Ramos (cell line): ENCODE measurements around the gene CIITA.
"Not testable (repeated sequence)": the region's sequence is repeated elsewhere in the genome, so short reads cannot be mapped to it uniquely, and the experiment has no call there.

Source experiments
- in situ Hi-C: fragments of 300-500 bp; cut with MboI; formaldehyde crosslinking; loops from one replicate; pipeline ENCODE4 v1.14.3; 2022; ENCODE audit warnings: low sequenced_read_pairs; ENCODE audit not compliant: unreplicated experiment

Gene CIITA

DNA sequence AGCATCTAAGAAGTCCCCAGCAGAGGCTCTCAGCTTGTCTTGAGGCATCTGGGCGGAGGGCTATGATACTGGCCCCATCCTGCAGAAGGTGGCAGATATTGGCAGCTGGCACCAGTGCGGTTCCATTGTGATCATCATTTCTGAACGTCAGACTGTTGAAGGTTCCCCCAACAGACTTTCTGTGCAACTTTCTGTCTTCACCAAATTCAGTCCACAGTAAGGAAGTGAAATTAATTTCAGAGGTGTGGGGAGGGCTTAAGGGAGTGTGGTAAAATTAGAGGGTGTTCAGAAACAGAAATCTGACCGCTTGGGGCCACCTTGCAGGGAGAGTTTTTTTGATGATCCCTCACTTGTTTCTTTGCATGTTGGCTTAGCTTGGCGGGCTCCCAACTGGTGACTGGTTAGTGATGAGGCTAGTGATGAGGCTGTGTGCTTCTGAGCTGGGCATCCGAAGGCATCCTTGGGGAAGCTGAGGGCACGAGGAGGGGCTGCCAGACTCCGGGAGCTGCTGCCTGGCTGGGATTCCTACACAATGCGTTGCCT, at the start of gene CIITA:
Gene CIITA, plus strand, starts transcription at position 404 of the 543 bp plus-strand sequence. Its CDS starts 129 bp downstream, at position 533.
- in situ Hi-C loops, result loop anchor here (25.0 kb wide), 1 partner anchor 1790 kb away; the partner anchor contains the start of gene HAPSTR1

GRCh38 chr16:10827691-10828341, 49.2 kb upstream of the CIITA start:
- in situ Hi-C loops, result no loop called here

DNA sequence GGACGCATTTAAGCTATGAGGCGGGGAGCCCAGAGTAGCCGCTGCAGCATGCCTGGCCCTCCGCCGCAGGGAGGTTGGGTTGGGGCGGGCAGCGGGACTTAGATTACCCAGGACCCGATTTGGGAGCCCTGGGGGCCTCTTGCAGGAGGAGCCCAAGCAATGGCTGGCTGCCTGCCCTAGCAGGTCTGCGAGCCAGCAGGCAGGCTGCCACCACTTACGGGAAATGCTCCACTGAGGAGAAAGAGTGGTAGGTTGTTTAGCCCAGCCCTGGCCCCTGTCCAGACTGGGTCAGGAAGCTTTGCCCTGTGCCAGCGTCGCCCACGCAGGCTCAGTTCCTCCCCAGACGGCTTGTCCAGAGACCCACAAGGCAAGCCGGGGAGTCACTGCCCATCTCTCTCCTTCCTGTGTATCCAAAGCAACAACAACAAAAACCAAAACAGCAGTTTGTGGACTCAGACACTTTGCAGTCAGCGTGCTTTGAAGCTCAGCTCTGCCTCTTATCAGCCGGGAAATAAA, 48.1 kb upstream of the CIITA start:
- in situ Hi-C loops, result no loop called here

- in situ Hi-C loops, result not testable (repeated sequence)
Measured at GRCh38 chr16:10829390-10830098, 47.5 kb upstream of the CIITA start.

DNA sequence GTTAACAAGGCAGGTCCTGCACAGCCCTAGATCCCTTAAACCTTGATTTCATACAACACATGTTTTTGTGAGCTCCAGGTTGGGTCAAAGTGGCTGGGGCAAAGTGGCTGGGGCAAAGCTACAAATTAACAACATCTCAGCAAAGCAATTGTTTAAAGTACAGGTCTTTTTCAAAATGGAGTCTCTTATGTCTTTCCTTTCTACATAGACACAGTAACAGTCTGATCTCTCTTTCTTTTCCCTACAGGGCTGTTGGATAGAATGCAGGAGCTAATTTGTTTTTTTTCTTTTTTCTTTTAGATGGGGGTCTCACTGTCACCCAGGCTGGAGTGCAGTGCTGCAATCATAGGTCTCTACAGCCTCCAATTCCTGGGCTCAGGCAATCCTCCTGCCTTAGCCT, 46.8 kb upstream of the CIITA start:
- in situ Hi-C loops, result not testable (repeated sequence)

DNA sequence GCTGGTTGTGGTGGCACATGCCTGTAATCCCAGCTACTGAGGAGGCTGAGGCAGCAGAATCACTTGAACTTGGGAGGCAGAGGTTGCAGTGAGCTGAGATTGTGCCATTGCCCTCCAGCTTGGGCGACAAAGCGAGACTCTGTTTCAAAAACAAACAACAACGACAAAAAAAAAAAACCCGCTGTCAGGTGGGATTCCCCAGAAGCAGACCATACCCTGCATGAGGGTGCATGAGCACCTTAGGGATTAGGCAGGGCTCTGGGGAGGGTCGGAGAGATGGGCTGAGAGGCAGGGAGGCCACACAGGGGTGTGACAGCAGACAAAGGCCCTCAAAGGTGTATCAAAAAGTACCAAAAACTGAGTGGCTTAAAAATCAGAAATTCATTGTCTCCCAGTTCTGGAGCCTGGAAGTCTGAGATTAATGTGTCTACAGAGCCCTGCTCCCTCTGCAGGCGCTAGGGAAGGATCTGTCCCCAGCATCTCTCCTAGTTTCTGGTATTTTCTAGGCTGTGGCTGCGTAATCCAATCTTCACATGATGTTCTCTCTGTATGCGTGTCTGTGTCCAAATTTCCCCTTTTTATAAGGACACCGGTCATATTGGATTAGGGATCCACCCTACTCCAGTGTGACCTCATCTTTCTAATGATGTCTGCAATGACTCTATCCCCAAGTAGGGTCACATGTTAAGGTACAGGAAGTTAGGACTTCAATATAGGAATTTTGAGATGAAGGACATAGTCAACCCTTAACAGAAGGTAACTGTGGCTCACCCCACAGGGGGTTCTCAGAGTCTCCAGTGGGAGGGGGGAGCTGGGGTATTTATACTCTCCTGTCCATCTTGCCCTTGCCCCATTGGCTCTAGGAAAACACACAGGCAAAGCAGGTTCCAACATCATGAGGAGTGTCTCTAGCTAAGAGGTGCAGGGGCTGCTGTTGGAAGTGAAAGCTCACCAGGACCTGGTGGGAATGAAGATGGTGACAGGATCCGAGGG, 44.8 kb upstream of the CIITA start:
- in situ Hi-C loops, result no loop called here

DNA sequence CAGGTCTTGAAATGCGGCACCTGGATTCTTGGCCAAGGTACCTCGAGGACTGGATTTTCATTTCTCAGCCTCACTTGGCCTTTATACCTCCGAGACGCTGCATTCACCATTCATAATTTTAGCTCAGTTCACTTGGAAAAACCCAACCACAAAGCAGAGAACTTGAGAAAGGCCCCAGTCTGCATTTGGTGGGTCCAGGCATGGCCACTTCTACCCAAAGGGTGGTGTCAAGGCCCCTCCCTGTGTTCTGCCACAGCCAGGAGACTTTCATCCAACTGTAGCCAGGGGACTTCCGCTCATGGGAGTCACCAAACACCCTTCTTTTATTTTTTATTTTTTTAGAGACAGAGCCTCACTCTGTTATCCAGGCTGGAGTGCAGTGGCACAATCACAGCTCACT, 43.7 kb upstream of the CIITA start:
- in situ Hi-C loops, result no loop called here

GRCh38 chr16:10834130-10834529, 42.9 kb upstream of the CIITA start:
- in situ Hi-C loops, result no loop called here

DNA sequence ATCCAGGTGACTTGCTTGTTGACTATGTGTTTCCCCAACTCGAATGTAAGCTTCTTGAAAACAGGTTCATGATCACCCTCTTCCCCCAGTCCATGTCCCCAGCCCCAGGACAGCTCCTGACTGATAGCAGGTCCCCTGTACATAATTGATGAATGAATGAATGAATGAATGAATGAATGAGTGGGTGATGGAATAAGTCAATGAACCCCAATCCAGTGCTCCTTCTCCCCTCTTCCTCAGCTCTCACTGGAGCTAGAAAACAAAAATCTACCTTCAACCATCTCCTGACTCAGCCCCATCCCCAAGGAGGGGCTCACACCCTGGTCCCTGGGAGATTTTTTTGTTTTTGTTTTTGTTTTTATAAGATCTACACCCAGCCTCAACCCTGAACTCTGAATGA, 42.2 kb upstream of the CIITA start:
- in situ Hi-C loops, result no loop called here

- in situ Hi-C loops, result no loop called here
Measured at GRCh38 chr16:10835281-10835931, 41.6 kb upstream of the CIITA start.

DNA sequence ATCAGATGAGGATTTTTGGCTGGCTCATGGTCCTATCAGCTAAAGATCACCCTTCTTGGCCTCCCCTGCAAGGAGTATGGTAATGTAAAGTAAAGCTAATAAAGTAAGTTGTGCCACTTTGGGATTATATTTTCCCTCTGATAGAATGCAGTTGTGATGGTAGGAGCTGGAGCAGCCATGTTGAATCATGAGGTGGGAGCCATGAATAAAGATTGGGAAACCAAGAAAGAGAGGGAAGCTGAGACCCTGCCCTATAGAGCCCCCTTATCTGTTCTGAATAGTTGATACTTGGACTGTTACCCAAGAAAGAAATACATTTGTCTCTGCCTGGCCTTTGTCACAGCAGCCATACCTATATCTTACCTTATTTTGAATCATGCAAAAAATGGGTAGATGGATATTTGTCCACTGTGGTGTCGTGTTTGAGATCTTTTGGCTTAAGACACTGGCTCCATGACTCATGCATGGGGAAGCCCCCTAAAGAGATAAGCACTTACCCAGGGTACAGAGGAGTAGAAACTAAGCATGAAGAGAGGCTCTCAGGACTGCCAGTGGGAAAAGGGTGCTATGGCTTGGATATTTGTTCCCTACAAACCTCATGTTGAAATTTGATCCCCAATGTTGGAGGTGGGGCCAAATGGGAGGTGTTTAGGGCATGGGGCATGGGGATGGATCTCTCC, 40.7 kb upstream of the CIITA start:
- in situ Hi-C loops, result no loop called here

DNA sequence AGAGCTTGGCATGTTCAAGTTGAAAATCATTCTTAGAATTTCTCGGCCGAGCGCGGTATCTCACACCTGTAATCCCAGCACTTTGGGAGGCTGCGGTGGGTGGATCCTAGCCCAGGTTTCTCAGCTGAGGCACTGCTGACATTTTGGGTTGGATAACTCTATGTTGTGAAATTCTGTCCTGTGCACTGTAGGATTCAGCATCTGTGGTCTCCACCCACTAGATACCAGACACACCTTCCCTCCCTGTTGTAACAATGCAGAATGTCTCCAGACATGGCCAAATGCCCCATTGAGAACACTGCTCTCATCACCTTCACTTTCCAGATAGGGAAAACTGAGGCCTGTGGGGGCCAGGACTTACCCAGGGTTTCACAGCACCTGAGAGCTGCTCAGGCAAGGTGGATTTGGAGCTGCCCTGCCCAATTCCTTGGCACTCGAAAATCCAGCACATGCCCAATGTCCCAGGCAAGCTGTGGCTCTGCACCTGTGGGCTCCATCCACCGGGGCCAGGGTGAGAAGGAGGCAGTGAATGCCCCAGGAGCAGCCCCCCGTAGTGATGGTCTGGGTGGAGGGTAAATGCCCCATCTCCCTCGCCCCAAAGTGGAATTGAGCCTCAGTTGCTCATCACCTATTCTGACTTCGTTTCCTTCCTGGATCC, 38.3 kb upstream of the CIITA start:
- in situ Hi-C loops, result no loop called here

- in situ Hi-C loops, result no loop called here
Measured at GRCh38 chr16:10839279-10839666, 37.7 kb upstream of the CIITA start.

- in situ Hi-C loops, result no loop called here
Measured at GRCh38 chr16:10840703-10841102, 36.3 kb upstream of the CIITA start.

DNA sequence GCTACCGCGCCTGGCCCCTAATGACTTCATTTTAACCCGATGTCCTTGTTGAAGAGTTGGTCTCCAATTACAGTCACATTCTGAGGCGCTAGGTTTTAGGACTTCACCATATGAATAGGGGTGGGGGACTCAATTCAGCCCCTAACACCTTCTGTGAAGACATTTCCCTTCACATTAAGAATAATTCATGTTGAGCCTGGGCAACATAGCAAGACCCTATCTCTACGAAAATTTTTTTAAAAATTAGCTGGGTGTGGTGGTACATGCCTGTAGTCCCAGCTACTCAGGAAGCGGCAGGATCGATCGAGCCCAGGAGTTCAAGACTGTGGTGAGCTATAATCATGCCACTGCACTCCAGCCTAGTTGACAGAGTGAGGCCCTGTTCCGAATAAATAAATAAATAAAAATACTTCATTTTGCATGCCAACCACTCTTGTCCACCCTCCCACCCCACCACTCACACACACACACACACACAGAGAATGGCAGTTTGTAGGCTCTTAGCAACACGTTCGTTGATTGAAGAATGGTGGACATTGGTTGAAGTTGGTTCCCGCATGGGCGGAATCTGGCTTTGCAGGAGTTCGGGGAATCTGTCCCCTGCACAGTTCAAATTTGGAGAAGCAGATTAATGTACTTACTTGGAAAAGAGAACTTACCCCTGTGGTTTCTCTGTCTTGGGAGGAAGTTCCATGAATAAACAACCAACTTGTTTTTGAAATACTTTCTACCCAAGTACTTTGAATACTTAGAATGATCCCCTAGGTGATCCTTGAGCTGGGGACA, 30.6 kb upstream of the CIITA start:
- in situ Hi-C loops, result no loop called here

DNA sequence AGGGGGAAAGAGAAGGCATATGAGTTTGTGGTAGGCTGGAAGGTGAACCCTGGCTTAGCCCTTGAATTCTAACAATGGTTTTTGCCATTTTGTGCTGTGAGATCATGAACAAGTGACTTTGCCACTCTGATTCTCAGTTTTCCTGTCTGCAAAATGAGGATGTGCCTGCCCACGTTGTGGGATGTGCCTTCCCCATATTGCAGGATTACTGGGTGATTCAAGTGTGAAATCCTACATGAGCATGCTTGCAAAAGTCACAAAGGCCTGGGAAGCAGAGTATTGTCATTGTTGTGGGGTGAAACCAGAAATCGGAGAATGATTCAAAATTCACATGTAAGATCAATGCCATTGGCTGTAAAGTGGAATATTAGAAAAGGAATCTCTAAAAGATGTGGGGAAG, 29.8 kb upstream of the CIITA start:
- in situ Hi-C loops, result no loop called here

GRCh38 chr16:10849736-10850477, 27.1 kb upstream of the CIITA start:
- in situ Hi-C loops, result no loop called here
